ENCODE data around the gene NCSTN.

GRCh38 chr1:160344241-160344640 lies 1.1 kb downstream of the NCSTN start:
- TF ChIP-seq CTCF (IDR thresholded peaks at IDR 0.05; ENCODE audit: poor library complexity) (no peak), EZH2 (IDR thresholded peaks at IDR 0.05; ENCODE audit: borderline replicate concordance) (no peak), EZH2phosphoT487 (IDR thresholded peaks at IDR 0.05; ENCODE audit: low read depth, severe bottlenecking, unreplicated experiment) (no peak)

All from hepatocyte (in vitro differentiated cells).